Adipocyte (in vitro differentiated cells): Measurements from ENCODE around the gene RPS19BP1.

Source experiments
- DNase-seq: peaks from one replicate; pipeline ENCODE4 v3.0.0-alpha.2; 2015; ENCODE audit warnings: low read depth
- H3K27me3 ChIP-seq: replicated peaks from 2 replicates; pipeline ENCODE4 v1.7.0; 2013; ENCODE audit warnings: mild to moderate bottlenecking, low read length, moderate library complexity; ENCODE audit not compliant: control insufficient read depth, insufficient read depth
- H3K36me3 ChIP-seq: 2 replicates; pipeline ENCODE4 v1.7.0; 2013; ENCODE audit warnings: low read length, mild to moderate bottlenecking, moderate library complexity; ENCODE audit not compliant: control insufficient read depth, insufficient read depth, severe bottlenecking
- H3K4me1 ChIP-seq: 2 replicates; pipeline ENCODE4 v1.7.0; 2013; ENCODE audit warnings: mild to moderate bottlenecking, low read length, moderate library complexity; ENCODE audit not compliant: control insufficient read depth, insufficient read depth
- H3K4me3 ChIP-seq: 2 replicates; pipeline ENCODE4 v1.7.0; 2013; ENCODE audit warnings: mild to moderate bottlenecking, low read length, moderate library complexity
- H3K9ac ChIP-seq: 2 replicates; pipeline ENCODE4 v1.7.0; 2013; ENCODE audit warnings: mild to moderate bottlenecking, low read length, moderate library complexity
- H3K9me3 ChIP-seq: 2 replicates; pipeline ENCODE4 v1.7.0; 2013; ENCODE audit warnings: mild to moderate bottlenecking, low read length, moderate library complexity; ENCODE audit not compliant: control insufficient read depth

RPS19BP1 gene

GRCh38 chr22:39535831-39536449, 3.4 kb upstream of the RPS19BP1 start:
- H3K27me3 ChIP-seq: peaks cover 20% of the 10 kb centered on the region
- H3K9me3 ChIP-seq: no peaks in the 10 kb centered on the region
- no peak overlapping the region for H3K9ac ChIP-seq
- DNase-seq: no peak
- no peaks in the 10 kb centered on the region for H3K36me3 ChIP-seq
- peaks cover 16% of the 10 kb centered on the region for H3K4me1 ChIP-seq
- H3K4me3 ChIP-seq: no peak overlapping the region

GRCh38 chr22:39535357-39535725, 2.8 kb upstream of the RPS19BP1 start:
- Histone ChIP-seq H3K27me3 (peaks cover 16% of the 10 kb centered on the region), H3K36me3 (peaks cover under 1% of the 10 kb centered on the region), H3K9ac (no peak overlapping the region), H3K9me3 (no peaks in the 10 kb centered on the region), H3K4me1 (peaks cover 22% of the 10 kb centered on the region), H3K4me3 (no peak overlapping the region)
- no peak for DNase-seq

GRCh38 chr22:39534591-39535356, 2.2 kb upstream of the RPS19BP1 start:
- peak; percentile 91 for DNase-seq
- H3K4me1 ChIP-seq: peaks cover 28% of the 10 kb centered on the region
- H3K4me3 ChIP-seq: no peak overlapping the region
- peaks cover 6% of the 10 kb centered on the region for H3K36me3 ChIP-seq
- peak overlapping the region; percentile 42 for H3K9ac ChIP-seq
- peaks cover 10% of the 10 kb centered on the region for H3K27me3 ChIP-seq
- H3K9me3 ChIP-seq: no peaks in the 10 kb centered on the region

DNA sequence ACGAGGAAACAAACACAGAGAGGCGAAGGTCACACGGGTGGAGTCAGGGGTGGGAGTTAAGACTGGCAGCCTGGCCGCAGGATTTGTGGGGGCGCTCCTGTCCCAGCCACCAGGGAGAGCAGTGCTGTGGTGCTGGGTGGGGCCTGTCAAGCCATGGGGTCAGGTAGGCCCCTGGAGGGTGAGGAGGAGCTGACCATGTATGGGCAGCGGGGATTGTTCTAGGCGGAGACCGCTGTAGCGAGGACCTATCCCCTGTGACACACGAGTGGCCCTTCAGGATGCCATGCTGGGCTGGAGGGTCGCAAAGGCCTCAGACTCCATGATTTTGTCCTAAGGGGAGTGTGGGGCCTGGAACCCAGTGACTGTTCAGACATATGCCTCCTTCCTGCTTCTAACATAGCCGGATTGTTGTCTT, 1.6 kb upstream of the RPS19BP1 start:
- Histone ChIP-seq H3K27me3 (peaks cover 7% of the 10 kb centered on the region), H3K9me3 (no peaks in the 10 kb centered on the region), H3K9ac (peak overlapping the region; percentile 42), H3K4me3 (no peak overlapping the region), H3K36me3 (peaks cover 12% of the 10 kb centered on the region), H3K4me1 (peaks cover 34% of the 10 kb centered on the region)
- no peak for DNase-seq

DNA sequence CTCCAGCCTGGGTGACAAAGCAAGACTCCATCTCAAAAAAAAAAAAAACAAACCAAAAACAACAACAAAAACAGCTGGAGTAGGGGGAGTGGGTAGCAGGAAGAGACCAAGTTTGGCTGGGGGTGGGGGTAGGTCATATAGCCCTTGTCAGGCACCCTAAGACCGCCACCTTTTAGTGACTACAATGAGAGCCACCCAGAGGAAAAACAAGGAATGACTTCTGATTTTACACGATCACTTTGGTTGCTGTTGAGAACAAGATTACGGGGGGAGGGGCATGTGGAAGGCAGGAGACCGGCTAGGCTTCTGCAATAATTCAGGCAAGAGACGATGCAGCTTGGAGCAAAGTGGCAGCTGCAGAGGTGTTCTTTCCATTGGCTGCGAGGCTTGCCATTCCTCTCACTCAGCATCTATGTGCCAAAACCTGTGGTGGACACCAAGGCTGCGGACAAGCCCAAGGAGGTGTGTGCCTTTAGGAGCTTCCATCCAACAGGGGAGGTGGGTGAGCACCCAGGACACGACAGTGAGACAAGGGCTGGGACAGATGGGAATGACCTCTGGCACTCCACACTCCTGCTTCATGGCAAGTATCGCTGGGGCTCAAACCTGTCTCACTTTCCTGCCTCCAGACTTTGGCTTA, 1.7 kb downstream of the RPS19BP1 start:
- Histone ChIP-seq H3K36me3 (peaks cover 27% of the 10 kb centered on the region), H3K4me3 (peak overlapping the region; percentile 84), H3K27me3 (no peaks in the 10 kb centered on the region), H3K9ac (peak overlapping the region; percentile 97), H3K9me3 (no peaks in the 10 kb centered on the region), H3K4me1 (peaks cover 49% of the 10 kb centered on the region)
- DNase-seq: peak; percentile 62

DNA sequence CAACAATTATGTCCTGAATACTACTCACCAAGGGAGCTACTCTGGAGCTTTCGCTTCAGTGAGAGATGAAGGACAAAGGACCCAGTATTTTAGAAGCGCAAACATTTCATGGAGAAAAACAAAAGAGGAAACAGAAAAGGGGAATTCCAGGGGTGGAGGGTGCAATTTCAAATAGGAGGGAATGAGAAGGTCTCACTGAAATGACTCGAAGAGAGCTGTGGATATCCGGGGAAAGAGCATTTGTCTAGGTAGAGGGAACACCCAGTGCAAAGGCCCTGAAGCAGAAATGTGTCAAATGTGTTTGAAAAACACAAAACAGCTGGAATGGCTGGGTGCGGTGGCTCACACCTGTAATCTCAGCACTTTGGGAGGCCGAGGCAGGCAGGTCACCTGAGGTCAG, 2.4 kb downstream of the RPS19BP1 start:
- Histone ChIP-seq H3K27me3 (no peaks in the 10 kb centered on the region), H3K9me3 (no peaks in the 10 kb centered on the region), H3K9ac (peak overlapping the region; percentile 97), H3K4me3 (no peak overlapping the region), H3K4me1 (peaks cover 52% of the 10 kb centered on the region), H3K36me3 (peaks cover 27% of the 10 kb centered on the region)
- no peak for DNase-seq

GRCh38 chr22:39529487-39529851, 3.1 kb downstream of the RPS19BP1 start:
- H3K4me3 ChIP-seq: no peak overlapping the region

DNA sequence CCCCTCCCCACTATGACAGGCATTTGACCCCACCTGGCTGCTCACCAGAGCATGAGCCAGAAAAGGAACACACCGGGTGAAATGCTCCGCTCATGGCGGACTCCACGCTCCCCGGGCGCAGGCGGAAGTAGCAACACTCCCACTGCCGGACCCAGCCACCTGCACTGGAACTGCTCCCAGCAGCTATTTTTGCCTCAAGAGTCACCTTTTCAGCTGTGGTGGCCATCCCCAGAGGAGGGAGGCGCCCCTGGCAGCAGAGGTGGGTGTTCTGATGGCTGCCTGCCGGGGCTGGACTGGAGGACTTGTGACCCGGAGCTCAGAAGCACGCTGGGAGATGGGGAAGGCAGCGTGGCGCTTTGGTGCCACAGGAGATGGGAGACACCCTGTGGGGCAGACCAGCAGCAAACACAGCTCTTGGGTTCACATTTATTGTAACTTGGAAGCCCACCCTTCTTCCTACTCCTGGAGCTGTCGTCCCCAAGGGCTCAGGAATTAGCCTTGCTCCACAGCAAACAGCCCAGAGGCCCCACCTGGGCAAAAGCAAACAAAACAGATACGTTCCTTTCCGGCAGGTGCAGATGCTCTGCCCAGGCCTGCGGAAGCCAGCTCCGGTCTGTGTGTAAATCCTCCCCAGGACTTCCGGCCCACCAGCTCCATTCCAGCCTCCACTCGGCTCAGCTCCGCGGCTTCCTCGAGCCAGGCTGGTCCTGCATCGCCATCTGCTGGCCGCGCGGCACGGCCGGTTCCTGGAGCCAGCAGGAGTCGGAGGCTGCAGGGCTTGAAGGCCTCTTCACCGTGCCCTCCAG, 3.7 kb downstream of the RPS19BP1 start:
- Histone ChIP-seq H3K9me3 (no peaks in the 10 kb centered on the region), H3K36me3 (peaks cover 40% of the 10 kb centered on the region), H3K4me3 (no peak overlapping the region)

More at GRCh38 chr22:39529487-39529851, 3.1 kb downstream of the RPS19BP1 start:
- Histone ChIP-seq H3K27me3 (no peaks in the 10 kb centered on the region), H3K36me3 (peaks cover 34% of the 10 kb centered on the region), H3K4me1 (peaks cover 56% of the 10 kb centered on the region), H3K9ac (peak overlapping the region; percentile 97), H3K9me3 (no peaks in the 10 kb centered on the region)
- no peak for DNase-seq

GRCh38 chr22:39528080-39528661, 4.4 kb downstream of the RPS19BP1 start:
- Histone ChIP-seq H3K9ac (peak overlapping the region; percentile 11), H3K36me3 (peaks cover 43% of the 10 kb centered on the region), H3K9me3 (no peaks in the 10 kb centered on the region), H3K27me3 (no peaks in the 10 kb centered on the region), H3K4me3 (no peak overlapping the region), H3K4me1 (peaks cover 59% of the 10 kb centered on the region)
- DNase-seq: peak; percentile 19

More for the DNA sequence above, 3.7 kb downstream of the RPS19BP1 start:
- Histone ChIP-seq H3K9ac (peak overlapping the region; percentile 97), H3K4me1 (peaks cover 58% of the 10 kb centered on the region), H3K27me3 (no peaks in the 10 kb centered on the region)
- DNase-seq: peak; percentile 97

DNA sequence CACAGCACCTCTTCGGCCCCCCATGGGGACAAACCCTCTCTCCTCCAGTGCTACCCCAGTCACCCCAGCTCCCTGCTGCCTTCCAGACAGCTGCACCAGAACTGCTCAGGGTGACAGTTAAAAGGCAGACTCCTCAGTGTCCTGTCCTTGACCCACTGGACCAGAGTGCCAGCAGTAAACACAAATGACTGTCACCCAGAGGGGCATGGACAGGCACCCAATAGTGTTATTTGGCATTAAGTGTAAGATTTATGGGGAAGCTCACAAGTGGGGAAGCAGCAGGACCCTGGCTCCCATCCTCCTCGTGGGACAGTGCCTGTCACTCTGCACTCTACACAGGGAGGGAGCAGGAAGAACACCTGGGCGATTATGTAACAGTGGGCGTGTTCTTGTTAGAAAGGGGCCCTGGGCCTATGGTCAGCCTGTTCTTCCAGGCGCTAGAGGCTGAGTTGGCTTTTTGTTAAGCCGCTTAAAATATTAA, 5.0 kb downstream of the RPS19BP1 start:
- peaks cover 49% of the 10 kb centered on the region for H3K36me3 ChIP-seq
- no peak overlapping the region for H3K4me3 ChIP-seq
- DNase-seq: peak; percentile 29
- H3K4me1 ChIP-seq: peaks cover 59% of the 10 kb centered on the region
- no peak overlapping the region for H3K9ac ChIP-seq
- no peaks in the 10 kb centered on the region for H3K9me3 ChIP-seq
- H3K27me3 ChIP-seq: no peaks in the 10 kb centered on the region
